HL-60 (cell line): ENCODE measurements around the gene TLX1.

ENCODE experiments used
- DNase-seq, 2 experiments: peaks; one replicate each; pipeline ENCODE4 v3.0.0-alpha.2; 2010 to 2020; ENCODE audit warnings: low read depth in 1 of 2, low spot score in 1 of 2
- H3K27ac ChIP-seq: fragments of 250-450 bp; sonication (Bioruptor Pico); replicated peaks from 2 replicates; pipeline ENCODE4 v1.5.1; 2020; ENCODE audit warnings: mild to moderate bottlenecking, moderate library complexity
- H3K27me3 ChIP-seq: fragments of 250-450 bp; sonication (Bioruptor Pico); 2 replicates; pipeline ENCODE4 v1.5.1; 2021; ENCODE audit warnings: mild to moderate bottlenecking, moderate library complexity; ENCODE audit not compliant: insufficient read depth, poor library complexity, severe bottlenecking
- H3K4me3 ChIP-seq: replicated peaks from 2 replicates; pipeline ENCODE4 v1.5.1; 2011; ENCODE audit warnings: mild to moderate bottlenecking, control low read depth, low read length; ENCODE audit not compliant: insufficient read depth
- CTCF ChIP-seq: IDR thresholded peaks from one replicate; pipeline ENCODE4 v1.5.1; 2011; ENCODE audit warnings: low read length, control low read depth, inconsistent platforms; ENCODE audit not compliant: insufficient read depth
- GABPA ChIP-seq: IDR thresholded peaks from 2 replicates; pipeline ENCODE4 v1.6.1; 2012; ENCODE audit warnings: low read depth
- POLR2AphosphoS5 ChIP-seq: IDR thresholded peaks from 2 replicates; pipeline ENCODE4 v1.6.1; 2012; ENCODE audit warnings: low read depth
- REST ChIP-seq: IDR thresholded peaks from 2 replicates; pipeline ENCODE4 v1.6.1; 2012; ENCODE audit warnings: low read depth; ENCODE audit not compliant: insufficient replicate concordance
- SPI1 ChIP-seq: IDR thresholded peaks from 2 replicates; pipeline ENCODE4 v1.6.1; 2012; ENCODE audit warnings: low read depth, mild to moderate bottlenecking, borderline replicate concordance

TLX1 gene

GRCh38 chr10:101172741-101173140 lies 41.6 kb downstream of the TLX1 start:
- Histone ChIP-seq H3K27me3 (no peaks in the 10 kb centered on the region), H3K27ac (no peak overlapping the region), H3K4me3 (no peak overlapping the region)
- no peak for DNase-seq
- TF ChIP-seq CTCF = no peak
- no peak for TF ChIP-seq REST
- TF ChIP-seq SPI1 = no peak
- no peak for TF ChIP-seq GABPA
- TF ChIP-seq POLR2AphosphoS5 = no peak

- H3K4me3 ChIP-seq = no peak overlapping the region
- DNase-seq = no peak
- H3K27ac ChIP-seq = no peak overlapping the region
- H3K27me3 ChIP-seq = no peaks in the 10 kb centered on the region
- TF ChIP-seq REST = no peak
- no peak for TF ChIP-seq CTCF
- TF ChIP-seq POLR2AphosphoS5 = no peak
- no peak for TF ChIP-seq SPI1
- TF ChIP-seq GABPA = no peak
These were observed 43.2 kb downstream of the TLX1 start for GRCh38 chr10:101174319-101174718.

GRCh38 chr10:101176577-101176976 lies 45.5 kb downstream of the TLX1 start:
- peaks cover 2% of the 10 kb centered on the region for H3K27me3 ChIP-seq
- H3K4me3 ChIP-seq = no peak overlapping the region
- no peak overlapping the region for H3K27ac ChIP-seq
- DNase-seq = no peak
- TF ChIP-seq CTCF (no peak), POLR2AphosphoS5 (no peak), GABPA (no peak), SPI1 (no peak), REST (no peak)
